ENCODE measurements around the gene SNIP1. TPM values are rescaled to one million over a fixed set of nuclear protein-coding genes. Genes with fewer than 3 reads are reported as not detected.
"Not testable (repeated sequence)": the region's sequence is repeated elsewhere in the genome, so short reads cannot be mapped to it uniquely, and the experiment has no call there.

The SNIP1 gene, protein sequence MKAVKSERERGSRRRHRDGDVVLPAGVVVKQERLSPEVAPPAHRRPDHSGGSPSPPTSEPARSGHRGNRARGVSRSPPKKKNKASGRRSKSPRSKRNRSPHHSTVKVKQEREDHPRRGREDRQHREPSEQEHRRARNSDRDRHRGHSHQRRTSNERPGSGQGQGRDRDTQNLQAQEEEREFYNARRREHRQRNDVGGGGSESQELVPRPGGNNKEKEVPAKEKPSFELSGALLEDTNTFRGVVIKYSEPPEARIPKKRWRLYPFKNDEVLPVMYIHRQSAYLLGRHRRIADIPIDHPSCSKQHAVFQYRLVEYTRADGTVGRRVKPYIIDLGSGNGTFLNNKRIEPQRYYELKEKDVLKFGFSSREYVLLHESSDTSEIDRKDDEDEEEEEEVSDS
- polyA plus RNA-seq (ENCODE audit: insufficient read length) = 13.8 TPM
- long read RNA-seq, donor 1, full-length matches to known transcripts = 6 of 6 reads
- long read RNA-seq, donor 1, partial matches to known transcripts = 0 of 6 reads
- long read RNA-seq, donor 1, other reads (novel, unspliced or antisense) = 0 of 6 reads
- long read RNA-seq, donor 2, full-length matches to known transcripts = 5 of 5 reads
- long read RNA-seq, donor 2, partial matches to known transcripts = 0 of 5 reads
- long read RNA-seq, donor 2, other reads (novel, unspliced or antisense) = 0 of 5 reads
- long read RNA-seq, donor 3, full-length matches to known transcripts = 4 of 4 reads
- long read RNA-seq, donor 3, partial matches to known transcripts = 0 of 4 reads
- long read RNA-seq, donor 3, other reads (novel, unspliced or antisense) = 0 of 4 reads
- long read RNA-seq, donor 4, partial matches to known transcripts = 0 of 2 reads
- long read RNA-seq, donor 4, other reads (novel, unspliced or antisense) = 0 of 2 reads
- long read RNA-seq, donor 5, full-length matches to known transcripts = 10 of 10 reads
- long read RNA-seq, donor 5, partial matches to known transcripts = 0 of 10 reads
- long read RNA-seq, donor 5, other reads (novel, unspliced or antisense) = 0 of 10 reads
- long read RNA-seq, donor 6, full-length matches to known transcripts = 2 of 2 reads
- long read RNA-seq, donor 6, partial matches to known transcripts = 0 of 2 reads
- long read RNA-seq, donor 6, other reads (novel, unspliced or antisense) = 0 of 2 reads
- long read RNA-seq, donor 7, full-length matches to known transcripts = 5 of 125 reads
- long read RNA-seq, donor 7, partial matches to known transcripts = 79 of 125 reads
- long read RNA-seq, donor 7, other reads (novel, unspliced or antisense) = 41 of 125 reads
- long read RNA-seq, donor 8, full-length matches to known transcripts = 2 of 11 reads
- long read RNA-seq, donor 8, partial matches to known transcripts = 9 of 11 reads
- long read RNA-seq, donor 8, other reads (novel, unspliced or antisense) = 0 of 11 reads

DNA sequence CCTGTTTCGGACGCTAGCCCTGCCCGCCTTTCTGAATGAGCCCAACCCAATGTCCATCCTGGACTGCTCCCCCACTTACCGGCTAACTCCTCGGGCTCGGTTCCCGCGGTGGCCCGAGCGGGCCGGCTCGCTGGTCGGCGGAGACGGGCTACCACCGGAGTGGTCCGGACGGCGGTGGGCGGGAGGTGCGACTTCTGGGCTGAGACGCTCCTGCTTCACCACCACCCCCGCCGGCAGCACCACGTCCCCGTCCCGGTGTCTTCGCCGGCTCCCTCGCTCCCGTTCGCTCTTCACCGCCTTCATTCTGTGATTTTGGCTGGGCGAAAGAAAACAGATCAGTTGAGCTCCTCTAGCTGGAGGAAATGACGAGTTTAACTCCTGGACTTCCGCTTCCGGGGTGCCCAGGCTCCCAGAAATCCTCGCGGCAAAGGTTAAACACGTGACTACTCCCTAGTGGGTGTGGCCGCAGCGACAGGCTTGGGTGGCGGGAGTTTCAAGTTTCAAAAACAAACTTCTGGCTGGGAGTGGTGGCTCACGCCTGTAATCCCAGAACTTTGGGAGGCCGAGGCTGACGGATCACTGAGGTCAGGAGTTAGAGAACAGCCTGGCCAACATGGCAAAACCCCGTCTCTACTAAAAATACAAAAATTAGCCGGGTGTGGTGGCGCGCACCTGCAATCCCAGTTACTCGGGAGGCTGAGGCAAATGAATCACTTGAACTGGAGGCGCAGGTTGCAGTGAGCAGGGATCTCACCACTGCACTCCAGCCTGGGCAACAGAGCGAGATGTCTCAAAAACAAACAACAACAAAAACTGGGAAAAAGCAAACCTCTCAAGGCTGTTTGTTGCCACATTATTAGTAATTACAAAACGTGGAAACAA, at the start of gene SNIP1:
Gene SNIP1 (minus strand): TSS at position 367 of the 882 bp plus-strand sequence. CDS start 64 bp downstream, at position 303.
- peak; percentile 93 for DNase-seq

DNA sequence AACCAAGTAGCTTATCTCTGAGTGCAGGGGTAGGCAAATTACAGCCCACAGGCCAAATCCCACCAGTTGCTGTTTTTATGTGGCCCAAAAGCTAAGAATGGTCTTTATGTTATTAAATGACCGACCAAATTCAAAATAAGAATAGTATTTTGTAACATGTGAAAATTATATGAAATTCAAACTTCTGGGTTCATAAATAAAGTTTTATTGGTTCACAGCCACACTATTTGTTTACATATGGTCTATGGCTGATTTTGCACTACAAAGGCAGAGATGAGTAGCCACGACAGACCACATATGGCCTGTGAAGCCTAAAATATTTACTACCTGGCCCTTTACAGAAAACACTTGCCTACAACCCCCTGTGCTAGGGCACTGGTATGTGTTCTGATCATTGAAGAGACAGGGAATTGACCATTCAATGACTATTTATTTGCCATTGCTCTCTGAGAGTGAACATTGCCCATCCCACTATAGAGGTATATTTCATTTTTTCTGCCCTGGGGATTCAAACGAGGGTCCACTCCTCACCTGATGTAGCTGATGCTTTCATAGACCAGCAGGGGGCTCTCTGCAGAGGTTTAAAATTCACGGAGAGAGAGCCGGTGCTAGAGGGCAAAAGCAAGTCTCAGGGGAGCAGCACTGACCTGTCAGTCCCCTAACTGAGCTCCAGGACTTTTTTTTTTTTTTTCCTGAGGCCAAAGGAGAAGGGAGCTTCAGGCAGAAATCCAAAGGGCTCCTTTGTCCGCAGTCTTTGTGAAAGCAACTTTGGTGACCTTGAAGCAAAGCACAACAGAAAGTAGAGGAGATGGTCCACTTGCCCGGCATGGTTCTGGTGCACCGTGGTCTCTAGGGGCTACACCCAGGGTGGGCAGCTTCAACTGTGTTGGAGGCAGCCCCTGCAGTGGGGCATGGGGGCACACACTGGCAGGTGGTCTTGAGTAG, 48.9 kb upstream of the SNIP1 start:
- DNase-seq = peak; percentile 39

DNA sequence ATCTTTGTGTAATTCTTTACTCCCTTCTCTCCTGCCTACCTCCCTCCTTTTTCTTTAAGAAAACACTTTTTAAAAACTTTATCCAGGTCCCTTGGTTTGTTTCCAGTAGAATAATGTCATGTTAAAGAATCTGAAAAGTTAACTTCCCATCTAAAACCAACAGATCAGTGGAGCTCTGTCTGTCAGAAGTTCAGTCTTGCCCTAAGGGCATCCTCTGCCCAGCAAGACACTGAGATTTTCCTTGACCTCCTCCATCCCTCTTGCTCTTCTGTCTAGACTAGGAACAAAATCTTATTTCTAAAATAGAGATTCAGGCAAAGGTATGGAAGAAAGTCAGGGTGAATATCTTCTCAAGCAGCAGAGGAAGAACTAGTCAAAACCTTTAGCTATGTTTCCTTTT, 47.3 kb upstream of the SNIP1 start:
- DNase-seq = no peak

DNA sequence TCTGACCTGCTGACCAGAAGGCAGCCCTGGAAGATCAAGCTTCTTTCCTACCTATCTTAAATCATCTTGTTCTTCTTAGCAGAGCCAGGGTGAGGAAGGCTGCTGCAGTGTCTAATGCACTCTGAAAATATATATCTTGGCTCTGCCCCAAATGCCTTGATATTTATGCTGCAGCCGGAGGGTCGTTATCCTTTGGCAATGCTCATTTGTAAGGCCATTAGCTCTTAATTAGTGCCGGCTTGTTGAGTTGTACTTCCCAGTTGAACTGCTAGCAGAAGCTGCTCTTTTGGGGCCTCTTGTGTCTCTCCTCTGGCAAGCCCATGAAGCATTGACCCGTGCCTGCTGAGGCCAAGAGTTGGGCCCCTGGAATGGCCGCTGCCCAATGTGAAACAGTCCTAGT, 45.8 kb upstream of the SNIP1 start:
- no peak for DNase-seq

DNA sequence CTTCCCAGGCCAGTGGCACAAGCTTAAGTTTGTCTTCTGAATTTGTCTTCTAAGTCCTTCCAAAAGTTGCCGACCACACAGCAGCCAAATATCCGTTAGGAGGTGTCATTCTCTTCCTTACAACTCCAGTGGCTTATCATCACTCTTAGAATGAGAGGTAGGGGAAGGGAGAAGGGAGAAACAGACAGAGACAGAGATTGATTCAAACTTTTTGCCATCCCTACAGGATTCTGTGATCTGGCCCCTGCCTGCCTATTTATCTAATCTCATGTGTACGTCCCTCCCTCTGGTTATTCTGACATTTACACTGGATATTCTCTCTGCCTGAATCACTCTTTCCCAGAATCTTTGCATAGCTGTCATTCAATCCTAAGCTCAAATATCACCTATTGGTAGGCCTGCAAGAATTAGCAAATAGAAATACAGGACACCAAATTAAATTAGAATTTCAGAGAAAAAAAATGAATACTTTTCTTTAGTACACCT, 42.1 kb upstream of the SNIP1 start:
- no peak for DNase-seq

DNA sequence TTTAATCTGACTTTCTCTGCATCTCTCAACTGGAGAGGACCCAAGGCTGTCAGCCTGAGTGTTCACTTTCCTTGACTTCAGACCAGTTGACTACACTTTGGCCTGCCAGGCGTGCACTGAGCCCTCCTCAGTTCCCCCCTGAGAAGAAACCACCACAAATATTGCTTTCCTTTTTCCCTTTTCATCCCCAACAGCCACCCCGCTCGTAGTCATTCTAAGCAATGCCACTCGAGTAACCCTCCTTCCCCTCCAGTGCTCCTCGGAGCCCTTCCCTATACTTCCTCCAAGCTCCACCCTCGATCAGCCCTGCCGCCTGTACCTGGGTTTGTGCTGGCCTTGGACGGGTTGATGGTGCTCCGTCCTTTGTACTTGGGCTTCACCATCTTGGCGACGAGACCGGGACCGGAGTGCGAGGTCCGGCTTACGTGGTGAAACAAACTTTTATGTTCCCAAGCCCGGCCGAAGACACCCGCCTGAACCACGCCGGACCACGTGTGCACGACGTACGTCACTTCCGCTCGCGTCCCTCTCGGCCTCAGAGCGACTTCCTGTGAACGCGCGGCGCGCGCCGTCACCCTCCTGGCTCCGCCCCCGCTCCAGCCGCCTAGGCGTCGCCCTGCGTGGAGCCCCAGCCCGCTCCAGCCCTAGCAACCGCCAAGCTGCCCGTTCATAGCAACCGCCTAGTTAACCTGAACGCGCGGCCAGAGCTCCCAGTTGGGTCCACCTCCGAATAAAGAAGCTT, 41.5 kb upstream of the SNIP1 start, which contains the start of gene GNL2:
Gene GNL2 (minus strand): TSS at position 498 of the 742 bp plus-strand sequence. CDS start 115 bp downstream, at position 383.
- peak; percentile 96 for DNase-seq

DNA sequence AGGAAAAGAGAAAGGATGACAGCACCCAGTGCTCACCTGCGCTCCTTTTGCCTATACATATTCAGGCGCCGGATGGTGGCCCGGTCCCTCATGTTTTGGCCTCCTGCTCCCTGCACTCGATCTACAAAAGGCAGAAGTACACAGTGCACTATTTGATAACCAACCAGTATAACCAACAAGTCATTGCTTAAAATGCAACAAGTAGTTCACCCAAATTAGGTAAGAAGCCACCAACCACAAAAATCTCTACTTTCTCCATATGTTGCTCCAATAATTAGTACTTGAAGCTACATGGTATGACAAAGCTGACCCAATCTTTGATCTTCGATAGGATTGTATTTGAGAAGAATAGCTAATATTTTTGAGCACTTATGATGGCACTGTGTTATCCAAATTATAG, 39.6 kb upstream of the SNIP1 start:
- no peak for DNase-seq

DNA sequence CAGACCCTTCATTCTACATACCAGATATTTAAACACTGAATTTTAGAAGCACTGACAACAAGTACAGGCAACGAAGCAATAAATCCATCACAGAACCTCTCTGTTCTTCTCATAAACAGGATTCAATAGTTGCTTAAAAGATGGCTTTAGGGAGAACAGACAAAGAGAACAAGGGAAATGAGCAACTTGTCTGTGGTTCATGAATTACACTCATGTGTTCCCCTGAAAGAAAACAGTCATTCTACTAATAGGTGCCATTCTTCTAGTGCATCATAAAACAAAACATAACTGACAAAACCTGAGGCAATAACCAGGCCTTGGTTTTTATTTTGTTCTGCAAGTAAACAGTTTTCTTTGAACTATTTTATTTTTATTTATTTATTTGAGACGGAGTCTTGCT, 34.8 kb upstream of the SNIP1 start:
- DNase-seq = no peak

DNA sequence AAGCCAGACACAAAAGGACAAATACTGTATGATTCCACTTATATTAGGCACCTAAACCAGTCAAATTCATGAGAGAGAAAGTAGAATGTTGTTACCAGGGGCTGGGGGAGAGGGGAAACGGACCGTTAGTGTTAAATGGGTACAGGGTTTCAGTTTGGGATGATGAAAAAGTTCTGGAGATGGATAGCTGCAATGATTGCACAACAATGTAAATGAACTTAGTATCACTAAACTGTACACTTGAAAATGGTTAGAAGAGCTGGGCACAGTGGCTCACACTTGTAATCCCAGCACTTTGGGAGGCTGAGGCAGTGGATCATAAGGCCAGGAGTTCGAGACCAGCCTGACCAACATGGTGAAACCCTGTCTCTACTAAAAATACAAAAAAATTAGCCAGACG, 30.5 kb upstream of the SNIP1 start:
- not testable (repeated sequence) for DNase-seq

DNA sequence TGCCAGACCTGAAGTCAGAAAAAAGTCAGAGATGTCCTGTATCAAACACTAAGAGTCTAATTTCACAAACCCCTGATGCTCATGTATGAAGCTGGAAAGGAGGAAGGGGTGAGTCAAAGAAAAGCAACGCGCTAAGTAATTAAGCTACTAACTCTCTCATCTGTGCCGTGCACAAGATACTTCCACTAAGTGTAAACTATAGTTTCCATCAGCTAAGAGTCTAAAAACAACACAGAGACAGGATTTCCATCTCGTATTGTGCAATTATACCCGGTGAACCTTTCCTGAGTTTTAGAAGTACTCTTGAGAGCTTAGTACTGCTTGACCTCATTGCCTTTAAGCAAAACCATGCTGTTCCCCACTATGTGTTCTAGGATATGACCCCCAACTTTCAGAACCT, 21.6 kb upstream of the SNIP1 start:
- no peak for DNase-seq

DNA sequence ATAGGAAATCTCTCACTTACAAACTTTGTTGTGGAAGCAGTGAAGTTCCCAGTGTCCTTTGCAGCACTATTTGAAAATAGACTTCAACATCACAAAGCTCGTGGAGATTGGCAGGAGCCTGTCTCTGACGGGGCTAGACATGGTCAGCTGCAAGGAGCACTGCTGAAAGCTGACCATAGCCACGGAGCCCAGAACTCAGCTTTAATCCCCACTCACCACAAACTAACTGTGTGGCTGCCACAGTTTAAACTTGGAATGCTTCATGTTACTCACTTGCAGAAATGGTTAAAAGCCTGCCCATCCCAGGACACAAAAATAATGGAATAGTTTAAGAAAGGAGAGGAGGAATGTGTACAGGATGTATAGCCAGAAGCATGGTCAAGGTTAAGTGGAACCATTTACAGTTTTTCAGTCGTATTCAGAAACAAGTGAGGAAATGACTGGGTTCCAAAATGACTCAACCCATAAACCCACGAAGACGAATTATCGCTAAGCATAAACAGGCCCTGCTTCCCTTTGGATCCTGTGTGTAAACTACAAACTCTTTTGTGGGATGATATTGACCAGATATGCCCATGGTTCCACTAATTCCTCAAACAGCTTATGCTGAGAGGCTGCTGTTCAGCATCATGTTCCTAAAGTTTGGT, 20.9 kb upstream of the SNIP1 start:
- DNase-seq = no peak

DNA sequence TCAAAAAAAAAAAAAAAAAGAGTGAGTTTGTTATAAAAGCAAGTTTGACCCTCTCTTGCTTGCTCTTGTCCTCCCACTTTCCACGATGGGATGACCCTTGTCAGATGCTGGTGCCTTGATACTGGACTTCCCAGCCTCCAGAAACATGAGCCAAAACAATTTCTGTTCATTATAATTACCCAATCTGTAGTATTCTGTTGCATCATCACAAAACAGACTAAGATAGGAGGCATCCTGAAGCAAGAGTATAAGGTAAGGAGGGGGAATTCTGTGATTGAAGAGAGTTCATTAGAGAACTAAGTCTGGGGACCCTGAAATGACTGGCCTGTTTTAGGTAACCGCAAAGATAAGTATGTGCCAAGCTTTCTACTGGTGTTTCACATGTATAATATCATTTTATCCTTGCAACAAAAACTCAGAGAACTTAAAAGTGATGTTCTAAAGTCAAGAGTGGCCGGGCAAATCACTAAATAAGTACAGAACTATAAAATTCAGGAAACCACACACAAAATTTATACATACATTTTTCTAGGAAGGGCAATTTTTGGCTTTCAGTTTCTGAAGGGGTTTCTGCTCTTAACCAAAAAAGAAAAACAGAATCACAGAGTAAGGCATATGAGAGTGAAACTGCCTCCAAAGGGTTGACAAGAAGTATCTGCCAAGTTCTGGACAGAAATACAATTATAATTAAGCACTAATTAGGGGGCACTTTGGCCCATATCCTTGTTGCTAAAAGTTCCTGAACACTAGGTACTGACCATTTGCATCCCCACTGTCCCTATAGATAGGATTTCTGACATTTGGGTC, 16.6 kb upstream of the SNIP1 start:
- no peak for DNase-seq

DNA sequence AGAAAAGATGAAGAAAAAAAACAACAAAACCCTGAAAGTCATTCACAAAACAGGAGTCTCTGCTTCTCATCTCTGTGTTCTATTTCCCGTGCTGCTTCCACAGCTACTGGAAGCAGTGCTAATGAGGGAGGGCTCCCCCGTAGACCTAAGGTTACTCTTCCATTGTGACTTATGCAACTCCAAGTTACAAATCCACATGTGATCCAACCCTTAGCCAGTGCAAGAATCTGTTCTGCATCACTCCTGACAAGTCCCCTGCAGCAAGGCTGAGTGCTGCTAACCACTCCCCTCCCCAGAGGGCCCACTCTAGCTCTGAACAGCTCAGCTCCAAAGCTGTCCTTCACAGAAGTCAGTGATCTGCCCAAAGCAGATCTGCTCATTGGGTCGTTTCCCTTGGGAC, 12.9 kb upstream of the SNIP1 start:
- no peak for DNase-seq

DNA sequence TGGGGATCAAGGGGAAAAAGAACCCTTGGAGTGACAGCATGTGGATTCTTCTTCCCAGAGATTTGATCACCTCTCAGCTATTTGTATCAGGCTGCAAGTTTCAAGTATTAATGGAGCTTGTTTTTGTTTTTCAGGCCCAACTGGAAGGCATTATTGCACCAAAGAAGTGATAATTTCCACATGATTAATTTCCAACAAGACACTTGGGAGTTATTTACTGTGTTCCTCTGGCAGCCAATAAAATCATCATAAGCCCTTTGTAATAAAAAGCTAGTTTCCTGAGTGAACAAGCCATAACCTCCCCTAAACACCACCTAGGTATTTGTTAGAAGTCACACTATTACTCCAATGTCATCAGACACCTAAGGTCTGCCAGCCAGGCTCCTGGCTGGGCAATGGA, 10.8 kb upstream of the SNIP1 start:
- DNase-seq = no peak

DNA sequence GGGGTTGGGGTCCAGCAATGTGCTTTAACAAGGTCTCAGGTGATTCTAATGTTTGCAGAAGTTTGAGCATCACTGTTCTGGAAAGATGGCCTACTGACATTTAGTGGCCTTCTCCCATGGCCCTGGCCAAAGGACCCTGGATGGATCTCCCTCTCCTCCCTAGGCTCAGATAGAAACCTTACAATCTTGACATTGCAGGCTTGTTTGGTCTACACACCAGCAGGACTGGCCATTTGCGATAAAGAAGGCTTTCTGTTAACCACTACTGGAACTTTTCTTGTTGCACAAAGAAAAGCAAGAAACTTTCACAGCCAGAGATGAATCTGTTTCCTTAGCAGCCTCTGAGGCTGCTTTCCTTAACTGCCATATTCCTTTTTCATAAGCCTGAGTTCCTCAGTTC, 8.9 kb upstream of the SNIP1 start:
- DNase-seq = no peak

DNA sequence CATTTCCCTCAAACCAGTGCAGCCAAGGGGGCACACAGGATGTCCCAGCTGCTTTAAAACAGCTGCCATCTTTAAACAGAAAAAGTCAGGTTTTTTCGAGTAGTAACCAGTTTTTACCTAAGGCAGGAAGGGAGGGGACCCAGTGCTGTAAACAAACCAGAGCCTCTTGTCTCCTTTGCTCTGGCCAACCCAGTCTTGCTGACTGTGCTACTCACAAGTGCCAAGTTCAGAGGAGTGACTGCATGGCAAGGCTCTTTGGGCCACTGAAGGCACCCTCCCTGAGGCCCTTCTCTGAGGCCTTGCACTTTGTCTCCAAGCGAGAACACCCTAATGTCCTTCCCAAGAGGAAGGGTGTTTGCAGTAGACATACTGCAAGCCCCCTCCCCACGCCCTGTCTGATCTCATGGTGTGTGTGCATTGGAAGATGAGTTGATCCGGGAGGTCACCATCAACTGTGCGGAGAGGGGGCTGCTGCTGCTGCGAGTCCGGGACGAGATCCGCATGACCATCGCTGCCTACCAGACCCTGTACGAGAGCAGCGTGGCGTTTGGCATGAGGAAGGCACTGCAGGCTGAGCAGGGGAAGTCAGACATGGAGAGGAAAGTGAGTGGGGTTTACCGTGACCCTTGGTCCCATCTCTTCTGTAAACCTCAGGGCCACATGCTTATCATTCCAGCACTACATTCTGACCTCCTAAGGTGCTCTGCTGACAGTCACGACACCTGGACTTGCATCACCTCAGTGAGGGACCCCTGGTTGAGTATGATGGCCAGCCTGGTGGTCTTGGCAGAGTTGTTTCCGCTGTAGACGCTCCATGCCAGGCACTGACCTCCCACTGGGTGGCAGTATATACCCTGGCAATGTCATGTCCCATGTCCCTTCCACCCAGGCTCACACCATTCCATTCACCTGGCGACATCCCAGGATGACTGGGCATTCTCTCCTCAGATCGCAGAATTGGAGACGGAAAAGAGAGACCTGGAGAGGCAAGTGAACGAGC, 7.3 kb upstream of the SNIP1 start:
- no peak for DNase-seq

Measured in left kidney (tissue), 8 donors.